NCI-H526 (cell line): ENCODE results near the gene CEP85L.
"Not testable (repeated sequence)": the region's sequence is repeated elsewhere in the genome, so short reads cannot be mapped to it uniquely, and the experiment has no call there.

ENCODE experiments used
- DNase-seq, 2 experiments: peaks; one replicate each; lab custom pipeline; 2025; lab: John Stamatoyannopoulos, UW

Gene CEP85L

GRCh38 chr6:118500130-118501015 is 151.0 kb downstream of the CEP85L start:
- DNase-seq = no peak

DNA sequence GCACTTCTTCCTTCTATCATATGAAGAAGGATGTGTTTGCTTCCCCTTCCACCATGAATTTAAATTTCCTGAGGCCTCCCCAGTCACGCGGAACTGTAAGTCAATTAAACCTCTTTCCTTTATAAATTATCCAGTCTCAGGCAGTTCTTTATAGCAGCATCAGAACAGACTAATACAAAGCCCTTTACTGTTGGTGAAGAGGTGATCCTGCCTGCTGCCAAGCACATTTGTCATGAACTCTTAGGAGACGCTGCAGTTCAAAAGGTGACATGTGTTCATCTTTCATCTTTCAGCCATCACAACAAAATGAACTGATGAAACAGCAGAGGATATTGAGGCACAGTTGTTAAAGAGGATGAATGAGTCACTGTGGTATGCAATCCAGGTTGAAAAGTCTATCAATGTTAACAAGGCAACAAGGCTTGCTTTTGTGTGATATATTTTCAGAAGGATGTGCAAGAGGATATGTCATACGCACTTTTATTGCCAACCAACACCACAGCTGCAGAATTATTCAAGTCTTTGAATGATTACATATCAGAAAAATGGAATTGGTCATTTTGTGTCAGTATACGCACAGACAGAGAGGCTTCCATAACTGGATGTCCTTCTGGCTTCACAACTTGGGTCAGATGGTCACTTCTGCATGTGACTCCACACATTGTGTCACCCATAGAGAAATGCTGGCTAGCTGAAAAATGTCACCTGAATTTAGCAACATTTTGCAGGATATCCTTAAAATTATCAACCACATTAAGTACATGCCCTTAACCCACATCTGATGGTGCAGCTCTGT is 155.7 kb downstream of the CEP85L start:
- no peak for DNase-seq

DNA sequence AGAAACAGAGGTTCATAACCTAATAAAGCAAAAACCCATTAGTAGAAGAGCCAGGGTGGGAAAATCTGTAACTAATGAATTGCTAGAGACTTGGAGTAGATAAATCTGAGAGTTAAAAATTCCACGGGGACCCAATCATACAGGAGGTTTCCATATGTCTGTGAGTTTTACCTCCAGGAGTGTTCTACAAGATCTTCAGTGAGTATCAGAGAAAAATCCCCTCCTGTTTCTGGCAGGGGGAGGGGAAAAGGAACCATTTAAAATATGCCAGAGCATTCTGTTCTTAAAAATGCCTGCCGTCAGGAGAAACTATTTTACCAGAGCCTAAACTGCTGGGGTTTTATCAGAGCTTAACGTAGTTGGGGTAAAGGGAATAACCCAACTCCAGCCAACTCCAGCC is 157.3 kb downstream of the CEP85L start:
- DNase-seq = no peak

- DNase-seq = no peak
Measured at GRCh38 chr6:118489990-118490389, 161.4 kb downstream of the CEP85L start.

DNA sequence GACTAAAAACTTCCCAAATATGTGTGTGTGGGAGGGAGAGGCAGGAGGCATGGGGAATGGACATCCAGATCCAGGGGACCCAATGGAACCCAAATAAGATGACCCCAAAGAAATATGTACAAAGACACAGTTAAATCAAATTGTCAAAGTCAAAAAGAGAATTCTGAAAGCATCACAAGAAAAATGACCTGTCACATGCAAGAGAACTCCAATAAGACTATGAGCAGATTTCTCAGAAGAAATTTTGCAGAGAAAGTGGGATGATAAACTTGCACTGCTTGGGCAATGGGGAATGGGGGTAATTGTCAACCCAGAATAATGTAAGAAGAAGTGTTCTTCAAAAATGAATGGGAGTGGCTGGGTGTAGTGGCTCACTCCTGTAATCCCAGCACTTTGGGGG is 162.8 kb downstream of the CEP85L start:
- no peak for DNase-seq

DNA sequence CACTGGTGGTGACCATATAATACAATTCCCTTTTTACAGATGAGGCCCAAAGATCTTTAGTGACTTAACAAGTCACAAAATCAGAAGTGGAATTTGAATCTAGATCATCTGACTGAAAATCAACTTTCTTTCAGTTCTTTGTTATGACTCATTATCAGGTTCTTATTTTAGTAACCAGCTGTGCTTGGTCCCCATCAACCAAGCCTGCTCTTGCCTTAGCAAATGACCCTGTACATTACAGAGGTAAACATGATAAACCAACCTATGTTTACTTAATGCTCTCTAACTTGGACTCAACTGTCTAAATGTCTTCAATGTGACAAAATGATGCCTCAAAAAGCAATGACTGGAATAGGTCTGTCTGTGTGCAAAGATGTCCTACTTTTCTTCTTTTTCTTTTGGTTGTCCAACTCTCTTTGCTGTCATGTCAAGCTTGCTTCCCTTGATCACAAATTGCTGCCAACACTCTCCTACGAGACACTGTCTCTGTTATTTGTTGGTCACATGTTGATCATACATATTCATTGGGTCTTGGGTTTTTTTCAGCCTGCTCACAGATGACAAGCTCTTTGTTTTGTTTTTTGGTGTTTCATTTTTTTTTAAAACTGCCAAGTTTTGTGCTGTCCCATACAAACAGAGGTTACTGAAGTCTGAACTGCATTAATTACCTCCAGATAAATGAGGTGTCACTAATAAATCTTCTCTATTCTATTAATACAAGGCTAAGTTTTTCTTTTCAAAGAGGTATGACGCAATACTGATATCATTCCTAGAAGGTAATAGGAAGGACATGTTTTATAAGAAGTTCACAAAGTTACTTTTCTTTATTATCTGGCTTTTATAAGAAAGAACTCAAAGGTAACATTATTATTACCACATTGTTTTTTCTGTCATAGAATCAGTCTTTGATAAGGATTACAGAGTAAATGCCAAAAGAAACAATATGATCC is 165.5 kb downstream of the CEP85L start:
- no peak for DNase-seq

DNA sequence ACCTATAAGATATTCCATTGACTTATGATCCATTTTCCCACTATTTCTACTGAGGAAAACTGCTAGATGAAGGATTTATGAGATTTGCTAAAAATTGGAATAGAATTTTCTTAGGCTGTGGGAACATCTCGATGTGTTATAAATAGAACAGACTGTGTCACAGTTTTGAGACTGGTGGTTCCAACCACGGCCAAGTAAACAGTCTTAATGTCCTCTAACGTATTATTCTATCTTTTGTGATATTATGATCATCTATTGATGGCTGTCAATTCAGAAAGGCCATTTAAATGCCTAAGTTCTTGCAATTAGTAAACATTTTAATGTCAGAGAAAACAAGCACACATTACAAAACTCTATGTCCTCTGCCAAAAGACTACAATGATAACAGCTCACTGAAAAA is 174.8 kb downstream of the CEP85L start:
- no peak for DNase-seq

GRCh38 chr6:118473266-118473665 is 178.1 kb downstream of the CEP85L start:
- DNase-seq = no peak

DNA sequence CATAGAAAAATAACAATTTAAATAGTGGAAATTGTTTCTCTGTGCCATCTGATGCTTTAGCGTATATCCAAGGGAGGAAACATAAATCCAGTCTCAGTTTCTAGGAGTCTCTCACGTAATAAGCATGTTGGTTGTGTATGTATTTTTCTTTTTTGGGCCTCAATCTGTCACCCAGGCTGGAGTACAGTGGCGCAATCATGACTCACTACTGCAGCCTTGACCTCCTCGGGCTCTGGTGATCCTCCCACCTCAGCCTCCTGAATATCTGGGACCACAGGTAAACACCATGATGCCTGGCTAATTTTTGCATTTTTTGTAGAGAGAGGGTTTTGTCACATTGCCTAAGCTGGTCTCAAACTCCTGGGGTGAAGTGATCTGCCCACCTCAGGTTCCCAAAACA is 181.9 kb downstream of the CEP85L start:
- no peak for DNase-seq

DNA sequence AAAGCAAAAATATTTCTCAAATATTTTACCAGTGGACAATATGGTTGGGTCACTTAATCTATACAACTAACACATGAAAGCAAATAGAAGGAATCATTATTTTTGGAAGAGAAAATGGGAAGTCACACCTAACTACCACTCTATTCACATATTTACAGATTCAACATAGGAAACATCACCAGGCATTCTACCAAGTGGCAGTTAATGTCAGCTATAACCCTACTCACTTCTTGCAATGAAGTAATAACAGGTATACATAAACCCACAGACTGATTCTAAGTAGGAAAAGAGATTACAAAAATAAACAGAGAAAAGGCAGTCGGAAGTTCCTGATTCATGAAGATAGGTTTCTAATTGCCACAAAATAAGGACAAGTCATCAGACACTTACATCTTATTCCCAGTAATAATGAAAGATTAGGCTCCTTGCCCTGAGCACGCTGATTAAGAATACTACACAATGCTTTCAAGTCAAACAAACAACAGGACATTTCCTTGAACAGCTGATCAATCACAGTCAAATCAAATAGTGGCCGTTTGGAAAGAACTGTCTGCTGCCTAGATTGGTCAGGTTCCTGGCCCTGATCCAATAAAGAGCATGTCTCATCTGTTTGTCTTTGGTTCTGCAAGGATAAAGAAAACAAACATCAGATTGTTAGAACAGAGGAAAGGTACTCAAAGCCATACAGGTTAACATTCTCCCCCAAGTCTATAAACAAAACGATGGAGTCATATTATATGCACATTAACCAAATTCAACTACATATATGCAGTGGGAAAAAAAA is 182.5 kb downstream of the CEP85L start:
- DNase-seq = peak in 1 of 2 experiments; percentile 22

DNA sequence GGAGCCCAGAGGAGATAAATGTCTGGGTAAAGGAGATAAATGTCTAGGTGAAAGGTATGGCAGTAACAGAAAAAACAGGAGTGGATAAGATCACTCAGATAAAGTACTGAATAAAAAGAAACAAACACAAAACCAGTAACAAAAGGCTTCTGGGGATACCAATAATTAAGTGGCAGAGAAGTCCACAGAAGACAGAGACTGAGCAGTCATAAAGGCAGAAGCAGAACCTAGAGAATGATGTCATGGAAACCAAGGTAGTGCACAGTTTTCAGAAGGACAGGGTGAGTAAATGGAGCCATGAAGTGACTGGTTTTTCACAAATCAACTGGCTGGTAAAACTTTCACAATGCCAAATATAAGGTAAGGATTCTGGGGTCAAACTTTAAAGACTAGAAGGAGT is 184.2 kb downstream of the CEP85L start:
- DNase-seq = no peak

- no peak for DNase-seq
Measured at GRCh38 chr6:118464620-118465019, 186.8 kb downstream of the CEP85L start.

GRCh38 chr6:118460958-118461470 is 190.4 kb downstream of the CEP85L start:
- DNase-seq = no peak

GRCh38 chr6:118456982-118457381 is 194.4 kb downstream of the CEP85L start:
- DNase-seq = no peak

- no peak for DNase-seq
Measured at GRCh38 chr6:118451839-118452238, 199.6 kb downstream of the CEP85L start.

DNA sequence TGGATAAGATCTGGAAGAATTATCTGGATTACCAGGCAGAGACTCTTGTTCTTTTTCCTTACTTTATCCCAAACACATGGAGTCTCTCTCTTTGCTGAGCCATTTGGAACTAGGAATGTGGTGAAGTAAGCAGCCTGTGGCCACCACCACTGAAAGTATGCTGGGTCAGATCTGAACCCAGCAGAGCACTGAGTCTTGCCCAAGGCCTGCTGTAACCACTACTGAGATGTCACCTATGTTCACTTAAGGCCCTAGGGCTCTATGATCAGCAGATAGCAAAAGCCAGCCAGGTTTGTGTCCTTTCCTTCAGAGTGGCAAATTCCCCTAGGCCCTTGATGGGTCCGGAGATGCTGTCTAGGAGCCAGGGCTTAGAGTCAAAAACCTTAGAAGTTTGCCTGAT is 206.6 kb downstream of the CEP85L start:
- no peak for DNase-seq

- DNase-seq = no peak
Measured at GRCh38 chr6:118436482-118436881, 214.9 kb downstream of the CEP85L start.

DNA sequence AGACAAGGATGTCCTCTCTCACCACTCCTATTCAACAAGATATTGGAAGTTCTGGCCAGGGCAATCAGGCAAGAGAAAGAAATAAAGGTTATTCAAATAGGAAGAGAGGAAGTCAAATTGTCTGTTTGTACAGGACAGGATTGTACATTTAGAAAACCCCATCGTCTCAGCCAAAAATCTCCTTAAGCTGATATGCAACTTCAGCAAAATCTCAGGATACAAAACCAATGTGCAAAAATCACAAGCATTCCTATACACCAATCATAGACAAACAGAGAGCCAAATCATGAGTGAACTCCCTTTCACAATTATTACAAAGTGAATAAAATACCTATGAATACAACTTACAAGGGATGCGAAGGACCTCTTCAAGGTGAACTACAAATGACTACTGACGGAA is 217.2 kb downstream of the CEP85L start:
- not testable (repeated sequence) for DNase-seq

DNA sequence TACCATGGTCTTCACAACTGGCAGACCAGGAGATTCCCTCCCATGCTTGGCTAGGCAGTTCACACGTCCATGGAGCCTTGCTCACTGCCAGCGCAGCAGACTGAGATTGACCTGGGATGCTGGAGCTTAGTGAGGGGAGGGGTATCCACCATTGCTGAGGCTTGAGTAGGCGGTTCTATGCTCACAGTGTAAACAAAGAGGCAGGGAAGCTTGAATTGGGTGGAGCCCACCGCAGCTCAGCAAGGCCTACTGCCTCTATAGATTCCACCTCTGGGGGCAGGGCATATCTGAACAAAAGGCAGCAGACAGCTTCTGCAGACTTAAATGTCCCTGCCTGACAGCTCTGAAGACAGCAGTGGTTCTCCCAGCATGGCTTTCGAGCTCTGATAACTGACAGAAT is 230.1 kb downstream of the CEP85L start:
- DNase-seq = not testable (repeated sequence)

DNA sequence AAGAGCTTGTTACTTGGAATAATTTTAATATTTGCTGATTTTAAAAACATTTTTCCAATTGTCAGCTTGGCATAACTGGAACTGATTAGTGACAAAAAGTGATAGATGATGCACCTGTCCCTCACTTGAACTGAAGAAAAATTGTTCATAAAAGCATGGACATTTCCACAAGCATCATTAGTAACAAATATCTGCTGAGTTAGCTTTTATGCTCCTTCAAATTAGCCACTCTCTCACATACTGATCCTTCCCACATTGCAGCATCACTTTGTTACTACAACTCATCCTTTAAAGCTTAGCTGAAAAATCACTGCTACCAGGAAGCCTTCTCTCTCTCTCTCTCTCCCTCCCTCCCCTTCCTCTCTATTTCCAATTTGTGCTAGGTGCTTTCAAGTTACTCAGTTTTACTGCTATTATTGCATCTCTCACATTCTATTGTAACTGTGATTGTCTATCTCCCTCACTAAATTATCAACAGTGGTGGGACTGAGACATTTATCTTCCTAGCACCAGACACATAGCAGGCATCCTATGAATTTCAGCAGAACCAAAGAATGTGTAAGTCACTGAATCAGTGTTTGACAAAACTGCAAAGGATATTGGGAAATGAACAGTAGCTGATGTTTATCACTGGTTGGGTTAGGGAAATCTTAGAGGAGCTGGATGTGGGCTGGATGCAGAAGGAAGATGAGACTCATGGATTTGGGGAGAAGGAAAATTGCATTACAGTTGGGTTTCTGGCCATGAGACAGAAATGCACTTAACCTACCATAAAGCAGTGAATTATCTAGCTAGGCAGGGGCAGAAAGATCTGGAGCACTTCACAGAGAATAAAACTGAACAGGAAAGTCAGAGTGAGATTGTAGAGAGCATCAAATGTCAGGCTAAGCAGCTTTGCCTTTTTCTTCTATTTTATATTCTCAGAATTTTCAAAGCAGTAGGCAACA is 231.7 kb downstream of the CEP85L start:
- no peak for DNase-seq
